HEK293T (cell line): Measurements from ENCODE around the gene CXCR1.
"Not testable (repeated sequence)": the region's sequence is repeated elsewhere in the genome, so short reads cannot be mapped to it uniquely, and the experiment has no call there.

Experiments used
- CTCF ChIA-PET: fragments of 350-600 bp; formaldehyde crosslinking; extraction: SDS; loops from one replicate; lab custom pipeline; 2021; ENCODE audit warnings: antibody characterized with exemption, inconsistent platforms; lab: Yijun Ruan, JAX
- POLR2A ChIA-PET: fragments of 350-600 bp; formaldehyde crosslinking; extraction: SDS; loops from one replicate; lab custom pipeline; 2020; ENCODE audit warnings: antibody characterized with exemption, inconsistent platforms; lab: Yijun Ruan, JAX
- DNase-seq: peaks from one replicate; pipeline ENCODE4 v3.0.0; 2012; ENCODE audit warnings: mixed read lengths; ENCODE audit errors: extremely low spot score
- ARNT ChIP-seq: fragments of 450-650 bp; IDR thresholded peaks from 2 replicates; pipeline ENCODE4 v1.6.1; 2017; ENCODE audit warnings: mild to moderate bottlenecking
- BHLHE40 ChIP-seq: fragments of 450-650 bp; IDR thresholded peaks from 2 replicates; pipeline ENCODE4 v1.6.1; 2016; ENCODE audit warnings: mild to moderate bottlenecking, moderate library complexity, borderline replicate concordance
- CTBP1 ChIP-seq: fragments of 450-650 bp; IDR thresholded peaks from 2 replicates; pipeline ENCODE4 v1.6.1; 2016; ENCODE audit warnings: borderline replicate concordance
- ELF4 ChIP-seq: fragments of 450-650 bp; IDR thresholded peaks from 2 replicates; pipeline ENCODE4 v1.6.1; 2017; ENCODE audit warnings: antibody characterized with exemption
- FOXA1 ChIP-seq: fragments of 450-650 bp; IDR thresholded peaks from 2 replicates; pipeline ENCODE4 v1.6.1; 2016; ENCODE audit warnings: mild to moderate bottlenecking
- FOXK2 ChIP-seq: fragments of 450-650 bp; IDR thresholded peaks from 2 replicates; pipeline ENCODE4 v1.6.1; 2016; ENCODE audit warnings: mild to moderate bottlenecking
- FOXM1 ChIP-seq: fragments of 450-650 bp; IDR thresholded peaks from 2 replicates; pipeline ENCODE4 v1.6.1; 2017; ENCODE audit warnings: mild to moderate bottlenecking, borderline replicate concordance
- HDGF ChIP-seq: fragments of 450-650 bp; IDR thresholded peaks from 2 replicates; pipeline ENCODE4 v1.6.1; 2017; ENCODE audit warnings: antibody characterized with exemption, borderline replicate concordance
- L3MBTL2 ChIP-seq: fragments of 450-650 bp; conservative IDR thresholded peaks from 2 replicates; pipeline ENCODE4 v1.6.1; 2016; ENCODE audit warnings: mild to moderate bottlenecking
- LEF1 ChIP-seq: fragments of 450-650 bp; IDR thresholded peaks from 2 replicates; pipeline ENCODE4 v1.6.1; 2017; ENCODE audit warnings: mild to moderate bottlenecking, borderline replicate concordance
- NFRKB ChIP-seq: fragments of 450-650 bp; IDR thresholded peaks from 2 replicates; pipeline ENCODE4 v1.6.1; 2016; ENCODE audit warnings: mild to moderate bottlenecking, moderate library complexity
- PKNOX1 ChIP-seq: fragments of 450-650 bp; IDR thresholded peaks from 2 replicates; pipeline ENCODE4 v1.6.1; 2016
- SP1 ChIP-seq: fragments of 450-650 bp; IDR thresholded peaks from 2 replicates; pipeline ENCODE4 v1.6.1; 2017
- SUZ12 ChIP-seq: fragments of 450-650 bp; IDR thresholded peaks from 2 replicates; pipeline ENCODE4 v1.6.1; 2016; ENCODE audit warnings: mild to moderate bottlenecking
- TARDBP ChIP-seq: fragments of 450-650 bp; IDR thresholded peaks from 2 replicates; pipeline ENCODE4 v1.6.1; 2016
- ZNF384 ChIP-seq: fragments of 450-650 bp; IDR thresholded peaks from 2 replicates; pipeline ENCODE4 v1.6.1; 2016

Gene CXCR1

GRCh38 chr2:218179782-218180181, 13.0 kb upstream of the CXCR1 start:
- DNase-seq = no peak
- POLR2A ChIA-PET = no interaction called here
- CTCF ChIA-PET = no interaction called here
- TF ChIP-seq FOXM1 (no peak), ARNT (no peak), CTBP1 (no peak), BHLHE40 (no peak), TARDBP (no peak), ZNF384 (no peak), L3MBTL2 (no peak)

GRCh38 chr2:218172845-218173244, 6.1 kb upstream of the CXCR1 start:
- no peak for TF ChIP-seq L3MBTL2
- no peak for TF ChIP-seq ARNT
- no peak for TF ChIP-seq FOXA1
- no peak for TF ChIP-seq SUZ12
- TF ChIP-seq NFRKB = no peak
- TF ChIP-seq SP1 = no peak
- TF ChIP-seq TARDBP = no peak
- CTCF ChIA-PET = interaction anchor here (0.6 kb wide), 1 partner anchor 900 kb away, joined by 6 read pairs; no protein-coding TSS in a partner anchor
- POLR2A ChIA-PET = no interaction called here
- no peak for DNase-seq

DNA sequence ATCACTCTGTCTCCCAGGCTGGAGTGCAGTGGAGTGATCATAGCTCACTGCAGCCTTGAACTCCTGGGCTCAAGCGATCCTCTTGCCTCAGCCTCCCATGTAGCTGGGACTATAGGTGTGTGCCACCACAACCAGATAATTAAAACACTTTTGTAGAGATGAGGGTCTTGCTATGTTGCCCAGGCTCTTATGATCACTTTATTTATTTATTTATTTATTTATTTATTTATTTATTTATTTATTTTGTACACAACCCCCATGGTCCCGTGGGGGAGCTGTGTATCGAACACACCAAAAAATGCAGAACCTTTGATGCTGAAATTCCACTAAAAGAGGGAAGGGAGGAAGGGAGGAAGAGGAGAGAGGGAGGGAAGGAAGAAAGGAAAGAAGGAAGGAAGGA, 5.0 kb upstream of the CXCR1 start:
- DNase-seq, POLR2A ChIA-PET: not testable (repeated sequence)
- CTCF ChIA-PET = interaction anchor here (0.8 kb wide), 1 partner anchor 122 kb away, joined by 4 read pairs; no protein-coding TSS in a partner anchor

DNA sequence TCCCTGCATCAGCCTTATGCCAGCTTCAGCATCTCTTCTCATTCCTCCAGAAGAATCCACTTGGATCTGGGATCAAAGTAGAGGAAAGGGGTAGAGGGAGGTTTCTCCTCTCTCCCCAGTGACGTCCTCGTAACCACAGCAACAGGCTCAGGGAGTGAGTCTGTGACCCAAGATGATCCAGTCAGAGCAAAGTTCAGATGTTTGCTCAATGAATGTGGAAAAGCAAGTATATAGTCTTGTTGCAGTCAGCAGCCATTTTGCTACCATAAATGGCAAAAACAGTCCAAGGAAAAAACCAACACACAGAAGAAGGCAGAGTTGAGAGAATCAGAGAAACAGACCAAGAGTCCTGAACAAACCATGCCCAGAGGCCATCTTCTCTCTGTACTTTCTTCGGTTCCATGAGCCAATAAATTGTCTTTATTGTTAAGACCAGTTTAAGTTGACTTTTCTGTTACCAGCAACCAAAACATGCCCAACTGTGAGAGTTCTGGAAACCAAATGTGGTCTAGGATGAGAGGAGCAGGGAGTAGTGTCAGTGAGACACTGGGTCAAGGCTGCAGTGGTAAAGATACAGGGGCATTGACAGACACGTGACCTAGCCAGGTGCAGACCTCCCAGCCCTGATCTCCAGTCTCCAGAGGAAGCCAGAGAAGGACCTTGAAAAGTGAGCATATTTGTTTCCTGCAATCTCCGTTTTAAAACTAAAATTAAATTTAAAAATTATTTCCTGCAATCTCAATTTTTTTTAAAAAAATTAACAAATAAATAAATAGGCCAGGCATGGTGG, 3.2 kb upstream of the CXCR1 start:
- ChIA-PET CTCF (no interaction called here), POLR2A (no interaction called here)
- no peak for TF ChIP-seq LEF1
- TF ChIP-seq SUZ12 = no peak
- no peak for TF ChIP-seq SP1
- no peak for TF ChIP-seq CTBP1
- TF ChIP-seq ELF4 = no peak
- TF ChIP-seq ZNF384 = no peak
- TF ChIP-seq HDGF = no peak
- TF ChIP-seq L3MBTL2 = no peak
- no peak for TF ChIP-seq FOXM1
- no peak for TF ChIP-seq BHLHE40
- TF ChIP-seq NFRKB = no peak
- DNase-seq = no peak

GRCh38 chr2:218168635-218169462, 2.1 kb upstream of the CXCR1 start:
- peak; percentile 78 for DNase-seq
- ChIA-PET CTCF (interaction anchor here (0.6 to 1.2 kb wide), 2 partner anchors 101 to 124 kb away, joined by 4 to 5 read pairs; partner anchors contain the start of genes AAMP and PNKD), POLR2A (no interaction called here)
- no peak for TF ChIP-seq L3MBTL2
- no peak for TF ChIP-seq ZNF384
- TF ChIP-seq ARNT = no peak
- no peak for TF ChIP-seq FOXK2
- no peak for TF ChIP-seq ELF4
- no peak for TF ChIP-seq NFRKB
- no peak for TF ChIP-seq CTBP1
- no peak for TF ChIP-seq TARDBP

DNA sequence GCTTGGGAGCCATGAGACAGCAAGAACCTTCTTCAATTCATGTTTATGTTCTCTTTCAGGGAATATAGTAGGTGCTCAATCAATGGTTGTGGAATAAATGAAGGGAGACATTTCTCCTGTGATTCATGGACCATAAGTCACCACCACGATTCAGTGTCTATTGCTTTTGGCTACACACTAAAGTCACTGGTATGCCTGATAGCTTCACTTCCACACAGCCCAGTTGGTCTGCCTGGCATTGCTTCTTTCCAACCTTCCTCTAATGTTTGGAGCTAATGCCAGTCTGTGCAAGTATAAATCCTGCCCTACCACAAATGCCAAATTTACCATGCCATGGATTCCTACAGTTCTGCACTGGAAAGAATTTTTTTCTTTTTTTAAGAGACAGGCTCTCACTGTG, 1.3 kb upstream of the CXCR1 start:
- DNase-seq = no peak
- TF ChIP-seq LEF1 (no peak), PKNOX1 (no peak), NFRKB (no peak), CTBP1 (no peak), SUZ12 (no peak), ARNT (no peak), HDGF (no peak), FOXK2 (no peak), FOXM1 (no peak), ZNF384 (no peak)
- CTCF ChIA-PET = interaction anchor here (0.6 to 1.2 kb wide), 3 partner anchors 89 to 125 kb away, joined by 3 to 5 read pairs (median 4); partner anchors contain the start of genes AAMP and PNKD
- POLR2A ChIA-PET = no interaction called here

DNA sequence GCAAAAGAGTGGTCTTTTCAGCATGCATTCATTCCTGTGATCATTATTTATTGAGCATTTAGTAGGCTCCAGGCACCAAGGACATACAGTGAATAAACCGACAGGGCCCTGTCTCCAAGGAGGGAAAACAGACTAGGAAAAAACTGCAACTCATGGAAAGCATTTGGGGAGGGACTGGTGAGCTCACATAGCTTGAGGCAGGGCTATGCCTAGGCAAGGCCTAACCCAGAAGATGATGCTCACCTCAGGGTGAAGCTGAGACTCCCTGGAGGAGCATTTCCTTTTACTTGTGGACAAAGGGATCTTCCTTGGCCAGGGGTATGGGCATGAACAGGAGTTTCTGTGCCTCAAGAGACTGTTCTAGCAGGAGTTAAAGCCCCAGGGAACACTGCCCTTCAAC, 3.9 kb downstream of the CXCR1 start:
- TF ChIP-seq ELF4 = no peak
- TF ChIP-seq NFRKB = no peak
- TF ChIP-seq FOXA1 = no peak
- DNase-seq = no peak
- CTCF ChIA-PET = no interaction called here
- POLR2A ChIA-PET = no interaction called here

DNA sequence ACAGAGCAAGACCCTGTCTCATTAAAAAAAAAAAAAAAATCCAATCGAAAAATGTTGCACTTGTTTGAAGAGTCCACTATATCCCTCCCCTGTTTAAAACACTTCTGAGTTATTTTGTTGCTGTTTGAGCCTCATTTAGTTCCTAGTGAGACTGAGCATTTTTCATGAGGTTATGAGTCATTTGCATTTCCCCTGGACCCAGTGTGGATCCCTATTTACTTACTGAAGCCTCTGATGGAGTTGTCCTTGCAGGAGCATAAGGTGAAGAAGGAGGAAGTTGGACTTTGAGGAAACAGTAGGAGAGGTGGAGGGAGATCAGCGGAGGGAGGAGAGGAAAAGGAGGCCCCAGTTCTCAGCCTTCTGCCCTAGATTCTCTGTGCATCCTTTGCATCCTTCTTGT, 5.1 kb downstream of the CXCR1 start:
- POLR2A ChIA-PET = no interaction called here
- DNase-seq = no peak
- TF ChIP-seq PKNOX1 (no peak), FOXM1 (no peak), ZNF384 (no peak), ARNT (no peak), FOXK2 (no peak), TARDBP (no peak), BHLHE40 (no peak)
- CTCF ChIA-PET = no interaction called here
